GM21723 (cell line): ENCODE data around the gene MMP23B.
"Not testable (repeated sequence)": the region's sequence is repeated elsewhere in the genome, so short reads cannot be mapped to it uniquely, and the experiment has no call there.

Source experiments
- ATAC-seq: cut with Tn5 transposase; IDR thresholded peaks from one replicate; pipeline ENCODE4 v1.9.1; 2021; ENCODE audit warnings: mild to moderate bottlenecking, moderate library complexity; ENCODE audit not compliant: unreplicated experiment

Gene MMP23B

DNA sequence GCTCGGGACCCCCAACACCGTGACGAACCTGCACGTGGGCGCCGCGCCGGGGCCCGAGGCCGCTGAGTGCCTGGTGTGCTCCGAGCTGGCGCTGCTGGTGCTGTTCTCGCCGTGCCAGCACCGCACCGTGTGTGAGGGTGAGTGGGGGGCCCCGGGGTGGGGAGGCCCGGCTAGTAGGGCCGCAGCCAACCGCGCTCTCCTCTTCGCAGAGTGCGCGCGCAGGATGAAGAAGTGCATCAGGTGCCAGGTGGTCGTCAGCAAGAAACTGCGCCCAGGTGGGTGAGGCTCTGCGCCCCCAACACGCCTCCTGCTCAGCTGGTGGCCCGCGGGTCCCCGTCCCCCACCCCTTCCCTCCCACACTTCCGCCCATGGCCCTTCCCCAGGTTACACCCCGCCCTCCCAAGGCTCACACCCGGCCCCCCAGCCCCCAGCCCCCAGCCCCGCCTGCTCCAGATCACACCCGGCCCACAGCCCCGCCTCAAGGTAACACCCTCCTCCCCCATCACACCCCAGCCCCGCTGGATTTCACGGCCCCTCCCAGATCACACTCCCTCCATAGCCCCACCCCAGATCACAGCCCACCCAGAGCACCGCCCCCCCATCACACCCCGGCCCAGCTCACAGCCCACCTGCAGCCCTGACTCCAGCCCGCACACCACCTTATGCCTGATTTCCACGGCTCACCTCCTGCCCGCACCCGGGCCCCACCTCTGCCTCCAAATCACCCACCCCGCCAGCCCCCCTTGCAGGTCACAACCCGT is 2.4 kb upstream of the MMP23B start:
- no peak for ATAC-seq

DNA sequence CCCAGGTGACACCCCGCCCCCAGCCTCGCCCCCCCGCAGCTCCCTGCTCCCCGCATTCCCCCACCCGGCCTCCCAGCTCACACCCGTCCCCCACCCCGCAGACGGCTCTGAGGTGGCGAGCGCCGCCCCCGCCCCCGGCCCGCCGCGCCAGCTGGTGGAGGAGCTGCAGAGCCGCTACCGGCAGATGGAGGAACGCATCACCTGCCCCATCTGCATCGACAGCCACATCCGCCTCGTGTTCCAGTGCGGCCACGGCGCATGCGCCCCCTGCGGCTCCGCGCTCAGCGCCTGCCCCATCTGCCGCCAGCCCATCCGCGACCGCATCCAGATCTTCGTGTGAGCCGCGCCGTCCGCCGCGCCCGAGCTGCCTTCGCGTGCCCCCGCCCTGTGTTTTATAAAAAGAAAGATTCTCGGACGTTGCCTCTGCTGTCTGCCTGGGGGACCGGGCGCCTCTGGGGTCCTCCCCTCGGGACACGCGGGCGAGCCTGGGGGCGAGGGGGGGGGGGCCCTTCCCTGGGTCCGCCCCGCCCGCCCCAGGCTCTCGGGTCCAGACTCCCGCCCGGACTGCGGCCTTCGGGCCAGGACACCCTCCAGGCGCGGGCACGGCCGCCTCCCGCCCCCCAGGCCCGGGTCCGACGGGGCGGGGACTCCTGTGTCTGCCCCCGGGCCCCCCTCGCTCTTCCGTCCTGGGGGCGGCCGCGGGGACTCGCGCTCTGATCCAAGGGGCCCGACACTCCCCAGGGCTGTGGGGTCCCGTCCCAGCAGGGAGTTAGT is 1.6 kb upstream of the MMP23B start:
- ATAC-seq, result peak; percentile 54

DNA sequence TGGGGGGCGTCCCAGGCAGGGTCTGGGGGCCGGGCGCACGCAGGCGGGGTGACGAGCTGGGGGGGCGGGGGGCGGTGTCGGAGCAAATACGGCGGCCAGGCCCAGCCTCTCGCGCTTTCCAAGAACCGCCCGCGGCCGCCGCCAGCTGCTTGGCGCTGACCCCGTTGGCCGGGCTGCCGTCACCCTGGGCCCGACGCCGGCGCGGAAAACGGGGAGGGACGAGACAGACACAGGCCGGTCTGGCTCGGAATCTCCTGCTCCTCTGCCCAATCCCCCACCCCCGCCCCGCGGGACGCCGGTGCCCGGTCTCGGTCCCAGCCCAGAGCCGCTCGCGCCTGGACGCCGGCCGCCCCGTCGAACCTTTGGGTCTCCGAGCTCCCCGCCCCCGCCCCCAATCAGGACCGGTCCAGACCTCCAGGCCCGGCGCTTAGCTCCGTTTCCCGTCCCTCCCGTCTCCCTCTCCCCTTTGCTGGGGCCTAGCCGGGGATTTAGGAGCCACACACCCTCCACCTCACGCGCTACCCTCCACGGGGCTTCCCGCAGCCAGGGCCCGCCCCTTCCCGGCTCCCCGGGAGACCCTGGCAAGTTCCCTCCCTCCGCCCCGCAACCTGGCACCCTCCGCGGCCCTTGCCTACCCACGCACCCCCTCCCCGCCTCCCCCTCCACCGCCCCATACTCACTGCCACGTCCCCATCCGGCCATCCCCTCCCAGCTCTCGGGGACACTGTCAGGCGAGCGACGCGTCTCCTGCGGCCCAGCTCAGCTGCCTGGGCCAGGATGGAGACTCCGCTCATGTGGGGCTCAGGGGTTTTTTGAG is 800 bp upstream of the MMP23B start:
- ATAC-seq, result no peak

DNA sequence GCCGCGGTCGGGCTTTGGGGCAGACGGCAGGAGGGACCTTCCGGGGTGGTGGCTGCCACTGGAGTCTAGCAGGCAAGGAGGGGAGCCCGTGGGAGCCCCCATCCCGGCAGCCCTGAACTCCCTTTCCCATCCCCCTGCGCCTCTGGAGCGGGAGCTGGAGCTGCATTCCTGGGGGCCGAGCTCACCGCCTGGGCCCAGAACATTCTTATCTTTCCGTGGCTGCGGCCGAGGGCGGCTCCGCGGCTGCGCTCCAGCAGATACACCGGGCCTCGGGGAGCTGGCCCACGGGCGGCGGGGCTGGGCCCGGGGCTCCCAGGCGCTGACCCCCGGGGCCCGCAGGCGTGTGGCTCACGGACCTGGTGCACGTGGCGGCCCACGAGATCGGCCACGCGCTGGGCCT is 1.4 kb downstream of the MMP23B start:
- not testable (repeated sequence) for ATAC-seq

DNA sequence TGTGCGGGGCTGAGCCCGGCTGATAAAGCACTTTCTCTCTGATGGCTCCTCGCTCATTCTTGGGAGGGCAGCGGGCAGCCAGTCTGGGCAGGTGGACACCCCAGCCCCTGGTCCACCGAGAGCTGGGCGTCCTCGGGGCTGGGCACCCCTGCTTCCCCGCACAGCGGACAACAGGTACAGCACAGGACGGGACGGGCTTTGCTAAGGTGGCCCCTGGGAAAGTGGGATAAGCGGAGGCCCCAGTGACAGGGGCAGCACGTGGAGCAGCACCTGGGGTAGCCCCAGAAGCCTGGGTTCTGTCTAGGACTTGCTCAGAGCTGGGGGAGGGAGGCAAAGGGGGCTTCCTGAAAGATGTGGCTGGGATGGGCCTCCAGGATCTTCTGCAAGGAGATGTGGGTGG is 2.6 kb downstream of the MMP23B start:
- not testable (repeated sequence) for ATAC-seq

DNA sequence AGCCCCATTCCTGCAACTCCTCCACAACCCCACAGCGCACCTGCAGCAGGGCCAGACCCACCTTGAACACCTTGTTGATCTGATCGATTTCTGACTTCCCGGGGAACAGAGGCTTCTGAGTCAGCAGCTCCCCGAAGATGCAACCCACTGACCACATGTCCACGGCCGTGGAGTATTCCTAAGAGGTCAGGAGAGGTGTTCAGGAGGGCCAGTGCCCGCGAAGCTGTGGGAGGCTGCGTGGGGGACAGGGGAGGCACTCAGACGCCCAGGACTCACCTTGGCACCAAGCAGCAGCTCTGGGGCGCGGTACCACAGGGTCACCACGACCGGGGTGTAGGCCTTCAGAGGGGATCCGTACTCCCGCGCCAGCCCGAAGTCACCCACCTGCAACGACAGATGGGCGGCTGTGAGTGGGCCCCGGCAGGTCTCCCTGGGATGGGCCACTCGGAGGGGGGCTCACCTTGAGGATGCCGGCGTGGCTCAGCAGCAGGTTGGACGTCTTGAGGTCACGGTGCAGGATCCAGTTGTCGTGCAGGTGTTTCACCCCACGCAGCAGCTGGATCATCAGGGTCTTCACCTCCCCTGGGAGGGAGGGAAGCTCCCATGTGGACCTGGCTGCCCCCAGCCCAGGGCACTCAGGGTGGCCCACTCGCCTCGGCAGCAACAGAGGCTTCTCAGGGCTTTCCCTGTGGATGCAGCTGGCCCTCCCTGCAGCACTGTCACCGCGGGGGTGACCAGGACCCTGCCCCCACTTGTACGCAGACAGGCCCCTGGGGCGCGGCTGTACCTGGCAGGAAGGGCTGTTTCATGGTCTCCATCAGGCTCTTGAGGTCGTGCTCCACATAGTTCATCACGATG is 4.9 kb downstream of the MMP23B start:
- not testable (repeated sequence) for ATAC-seq

DNA sequence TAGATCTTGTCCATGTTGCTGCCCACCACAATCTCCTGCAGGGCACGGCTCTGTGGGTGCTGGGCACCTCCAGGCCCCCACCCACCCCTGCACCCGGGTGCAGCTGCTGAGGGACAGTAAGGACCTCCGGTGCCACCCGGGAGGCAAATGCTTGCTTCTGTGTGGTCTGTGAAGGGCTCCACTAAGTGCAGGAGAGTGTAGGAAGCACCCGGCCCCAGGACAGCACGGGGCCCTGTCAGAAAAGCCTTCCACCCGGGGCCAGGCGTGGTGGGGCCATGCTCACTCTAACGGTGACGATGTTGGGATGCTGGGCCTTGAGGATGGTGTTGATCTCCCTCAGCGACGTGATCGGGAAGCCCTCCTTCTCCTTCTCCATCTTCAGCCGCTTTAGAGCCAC is 5.5 kb downstream of the MMP23B start:
- ATAC-seq, result not testable (repeated sequence)

DNA sequence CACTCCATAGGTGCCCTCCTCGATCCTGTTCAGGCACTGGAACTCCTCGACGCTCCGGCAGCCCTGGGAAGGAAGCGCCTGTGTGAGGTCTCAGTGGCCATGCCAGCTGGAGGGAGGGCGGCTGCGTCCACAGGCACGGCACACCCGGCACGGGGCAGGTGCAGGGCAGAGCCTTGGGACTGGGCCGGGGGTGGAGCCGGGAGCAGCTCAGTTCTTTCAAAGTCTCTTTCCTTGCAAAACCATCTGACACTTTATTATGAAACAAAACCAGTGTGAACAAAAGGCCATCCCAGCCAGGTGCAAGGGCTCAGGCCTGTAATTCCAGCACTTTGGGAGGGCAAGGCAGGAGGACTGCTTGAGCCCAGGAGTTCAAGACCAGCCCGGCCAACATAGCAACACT is 6.6 kb downstream of the MMP23B start:
- not testable (repeated sequence) for ATAC-seq

DNA sequence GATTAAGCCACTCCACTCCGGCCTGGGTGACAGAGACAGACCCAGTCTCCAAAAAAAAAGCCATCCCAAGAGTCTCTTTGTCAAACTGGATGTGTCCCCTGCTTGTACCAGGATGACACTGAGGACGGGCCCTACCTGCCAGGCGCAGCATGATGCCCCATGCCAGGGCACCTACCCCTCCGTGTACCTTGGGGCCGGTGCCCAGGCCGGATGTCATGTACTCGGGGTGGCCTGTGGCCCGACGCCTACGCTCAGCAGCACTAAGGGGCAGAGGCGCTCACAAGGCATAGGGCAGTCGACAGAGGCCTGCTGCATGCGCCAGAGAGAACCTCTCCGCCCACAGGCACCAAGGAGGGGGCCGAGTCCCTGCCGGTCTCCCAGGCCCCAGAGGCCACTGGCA is 7.4 kb downstream of the MMP23B start:
- ATAC-seq, result not testable (repeated sequence)

DNA sequence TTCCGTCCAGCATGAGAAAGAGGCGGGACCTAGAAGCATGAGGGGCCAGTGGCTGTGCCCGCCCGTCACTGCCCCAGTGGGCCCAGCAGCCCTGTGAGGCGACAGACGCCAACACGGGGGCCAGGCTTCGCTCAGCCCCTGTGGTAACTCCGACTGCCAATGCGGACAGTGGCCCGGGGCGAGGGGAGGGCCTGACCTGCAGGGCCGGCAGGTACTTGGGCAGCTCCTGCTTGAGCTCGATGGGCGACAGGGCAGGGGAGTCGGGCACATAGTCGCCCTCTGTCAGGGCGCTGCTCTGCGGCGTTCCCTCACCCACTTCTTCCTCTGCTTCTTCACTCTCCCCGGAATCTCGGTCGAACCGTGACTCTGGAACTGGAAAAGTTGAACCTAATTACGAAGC is 8.1 kb downstream of the MMP23B start:
- ATAC-seq, result not testable (repeated sequence)

DNA sequence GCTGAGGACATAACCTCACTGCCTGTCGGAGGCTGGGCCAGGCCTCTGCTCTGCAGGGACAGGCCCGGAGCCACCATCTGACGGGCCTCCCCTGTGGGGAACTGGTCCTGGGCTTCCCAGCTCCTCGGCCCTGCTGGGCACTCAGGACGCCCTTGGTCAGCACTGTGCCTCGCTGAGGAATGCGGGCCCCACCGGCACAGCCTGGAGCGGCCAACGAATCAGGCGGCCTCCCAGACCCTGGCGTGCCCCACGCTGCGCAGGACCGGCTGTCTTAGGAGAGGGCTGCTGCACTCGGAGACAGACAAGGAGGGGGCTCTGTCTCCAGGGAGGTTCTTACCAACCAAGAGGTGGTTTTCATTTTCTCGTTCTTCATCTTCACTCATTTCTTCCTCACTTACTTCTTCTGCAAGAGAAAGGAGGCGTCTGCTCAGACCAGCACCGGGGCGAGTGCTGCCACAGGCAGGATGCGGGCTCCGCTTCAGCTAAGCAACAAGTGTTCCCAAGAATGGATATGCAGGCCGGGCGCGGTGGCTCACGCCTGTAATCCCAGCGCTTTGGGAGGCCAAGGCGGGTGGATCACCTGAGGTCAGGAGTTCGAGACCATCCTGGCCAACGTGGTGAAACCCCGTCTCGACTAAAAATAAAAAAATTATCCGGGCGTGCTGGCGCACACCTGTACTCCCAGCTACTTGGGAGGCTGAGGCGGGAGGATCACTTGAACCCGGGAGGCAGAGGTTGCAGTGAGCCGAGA is 8.9 kb downstream of the MMP23B start:
- ATAC-seq, result not testable (repeated sequence)

DNA sequence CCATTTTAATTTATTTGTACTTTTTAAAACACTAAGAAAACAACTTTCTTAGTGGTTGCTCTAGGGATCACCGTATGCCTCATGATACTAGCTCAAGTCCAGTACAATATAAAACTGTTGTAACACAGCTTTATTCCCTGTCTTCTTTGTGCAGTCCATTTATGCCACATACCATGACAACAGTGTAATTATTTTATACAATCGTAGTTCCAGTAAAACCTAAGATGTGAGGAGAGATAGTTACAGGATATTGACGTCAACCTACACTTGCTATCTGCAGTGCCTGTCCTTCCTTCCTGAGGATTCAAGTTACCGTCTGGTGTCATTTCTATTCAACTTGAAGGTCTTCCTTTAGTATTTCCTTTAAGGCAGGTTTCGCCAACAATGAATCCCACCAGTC is 14.4 kb downstream of the MMP23B start:
- ATAC-seq, result not testable (repeated sequence)

DNA sequence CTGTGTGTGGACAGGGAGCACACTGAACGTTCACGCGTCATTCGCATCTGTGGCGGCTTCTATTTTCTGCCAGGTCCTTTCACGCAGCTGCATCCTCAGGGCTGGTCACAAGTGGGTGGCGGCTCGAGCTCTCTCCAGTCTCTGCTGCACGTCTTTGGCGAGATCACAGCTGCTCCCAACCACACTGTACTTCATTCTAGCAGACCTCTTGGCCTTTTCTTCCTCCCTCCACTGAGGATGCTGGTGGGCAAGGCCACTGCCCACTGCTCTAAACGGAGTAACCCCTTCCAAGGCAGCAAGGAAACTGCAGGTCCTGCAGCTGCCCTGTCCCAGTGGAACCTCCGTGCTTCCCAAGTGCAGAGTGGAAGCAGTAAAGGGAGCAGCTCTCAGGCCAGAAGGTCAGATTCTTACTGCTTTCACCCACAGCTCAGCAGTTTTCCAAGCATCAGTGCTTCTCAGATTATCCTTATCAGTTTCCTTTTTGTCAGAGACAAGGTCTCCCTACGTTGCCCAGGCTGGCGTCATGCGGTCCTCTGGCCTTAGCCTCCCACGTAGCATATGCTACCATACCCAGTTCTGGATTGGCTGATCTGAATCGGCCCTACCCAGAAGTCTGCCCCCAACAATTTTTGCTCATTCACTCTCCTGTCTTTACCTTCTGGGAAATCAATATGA is 15.7 kb downstream of the MMP23B start:
- not testable (repeated sequence) for ATAC-seq

DNA sequence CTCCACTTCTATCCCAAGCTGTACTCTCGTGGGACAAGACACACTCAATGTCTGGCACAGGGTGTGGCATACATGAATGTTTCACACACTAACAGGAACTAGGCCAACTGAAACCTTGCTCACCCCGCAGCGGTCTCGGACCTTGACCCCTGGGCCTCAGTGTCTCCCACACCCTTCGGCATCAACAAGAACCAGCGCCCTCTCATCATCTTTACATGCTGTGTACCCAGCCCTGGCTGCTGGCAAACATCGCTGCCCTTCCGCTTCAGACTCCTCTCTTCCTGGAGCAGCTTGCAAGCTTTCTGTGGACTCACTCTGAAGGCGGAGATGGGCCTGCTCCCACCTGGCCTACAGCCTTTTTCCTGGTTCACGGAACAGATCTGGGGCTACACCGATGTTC is 16.3 kb downstream of the MMP23B start:
- ATAC-seq, result not testable (repeated sequence)

DNA sequence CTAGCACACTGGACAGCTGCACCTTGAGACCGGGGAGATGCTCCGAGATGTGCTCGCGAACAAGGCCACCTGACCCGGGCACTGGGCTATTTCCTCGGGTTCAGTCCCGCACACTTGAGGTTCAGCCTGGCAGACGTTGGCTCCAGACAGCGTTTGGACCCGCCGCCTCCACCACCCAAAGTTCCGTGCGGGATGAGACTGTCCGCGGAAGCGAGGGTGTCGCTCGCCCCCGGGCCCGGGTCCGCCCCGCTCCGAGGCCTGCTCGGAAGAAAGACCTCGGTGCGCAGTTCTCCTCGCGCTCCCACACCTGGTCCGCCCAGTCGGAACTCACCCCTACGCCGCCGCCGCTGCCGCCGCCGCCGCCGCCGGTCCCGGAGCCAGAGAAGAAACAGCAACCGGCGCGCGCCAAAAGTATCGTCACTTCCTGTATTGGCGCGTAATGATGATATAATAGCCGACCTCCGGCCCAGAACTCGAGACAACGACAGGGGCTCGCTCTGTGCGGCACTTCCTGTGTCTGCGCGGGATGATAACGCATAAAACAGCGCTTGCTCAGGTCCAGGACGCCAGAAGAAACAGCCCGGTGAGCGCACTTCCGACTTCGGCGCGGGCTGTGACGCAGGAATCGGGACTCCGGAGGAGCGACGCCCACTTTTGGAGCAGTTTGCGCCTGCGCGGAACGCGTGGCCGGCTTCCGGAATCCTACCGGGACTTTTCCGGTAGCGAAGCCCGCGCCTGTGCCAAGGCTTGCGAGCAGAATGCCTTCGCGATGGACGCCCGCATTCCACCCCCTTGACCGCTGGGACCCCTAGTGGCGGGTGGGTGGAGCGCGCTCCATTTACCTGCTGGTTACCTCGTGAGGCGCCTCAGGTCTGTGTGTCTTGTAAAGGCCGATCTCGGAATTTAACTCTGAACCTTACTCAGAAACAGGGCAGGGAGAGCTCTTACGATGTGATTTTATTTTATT is 26.9 kb downstream of the MMP23B start, which contains the start of gene CDK11B:
TSS of gene CDK11B (minus strand) at position 422 of the 967 bp plus-strand sequence. CDS start 1,519 bp downstream, outside the sequence.
- peak; percentile 79 for ATAC-seq

DNA sequence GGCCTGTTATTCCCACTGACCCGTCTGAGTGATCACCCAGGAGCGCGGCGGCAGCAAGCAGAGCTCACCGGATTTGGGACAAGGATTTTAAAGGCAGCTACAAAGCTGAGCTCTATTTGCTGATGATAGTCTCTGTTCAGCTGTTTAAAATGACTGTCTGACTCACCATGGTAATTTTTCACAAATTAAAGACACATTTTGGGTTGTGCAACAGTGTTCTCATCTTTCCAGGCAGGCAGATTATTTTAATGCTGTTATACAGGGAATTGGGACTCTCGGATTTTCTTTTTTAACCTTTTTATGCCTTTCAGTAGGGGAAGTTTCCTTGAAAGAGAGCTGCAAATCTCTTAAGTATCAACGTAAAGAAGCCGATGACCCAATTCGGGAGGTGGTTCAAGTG is 30.4 kb downstream of the MMP23B start:
- ATAC-seq, result not testable (repeated sequence)

DNA sequence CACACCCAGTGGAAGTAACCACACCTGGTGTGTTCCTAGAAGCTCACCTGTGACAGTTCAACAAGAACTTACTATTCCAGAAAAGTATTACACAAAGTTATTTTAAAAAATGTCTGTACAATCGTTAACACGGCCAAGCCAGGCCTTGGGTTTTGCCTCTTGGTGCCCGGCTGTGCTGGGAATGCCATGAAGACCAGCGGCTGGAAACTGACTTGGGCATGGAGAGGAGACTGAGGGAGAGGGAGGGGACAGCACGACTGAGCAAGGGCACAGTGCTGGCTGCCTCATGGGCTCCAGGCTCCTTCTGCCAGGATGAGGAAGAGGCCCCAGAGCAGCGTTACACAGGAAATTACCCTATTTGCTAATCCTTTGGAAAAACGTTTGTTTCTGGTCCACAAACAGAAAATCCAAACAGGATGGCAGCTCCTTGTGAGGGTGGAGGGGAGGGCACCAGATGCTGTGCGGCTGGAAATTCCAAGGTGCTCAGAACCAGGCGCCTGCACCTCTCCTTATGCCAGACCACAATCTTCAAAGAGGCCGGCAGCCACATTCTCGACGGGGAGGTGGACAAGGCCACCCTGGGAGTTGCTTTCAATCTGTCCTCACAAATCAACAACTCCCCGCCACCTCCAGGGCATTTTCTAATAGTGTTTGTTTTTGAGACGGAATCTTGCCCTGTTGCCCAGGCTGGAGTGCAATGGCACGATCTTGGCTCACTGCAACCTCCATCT is 31.0 kb downstream of the MMP23B start:
- not testable (repeated sequence) for ATAC-seq
